H1 (cell line): ENCODE measurements around the gene CD81. TPM values are rescaled to one million over a fixed set of nuclear protein-coding genes. Genes with fewer than 3 reads are reported as not detected.

ENCODE experiments used
- CTCF ChIA-PET: fragments of 300-600 bp; sonication (Branson Sonifier 250); formaldehyde crosslinking; loops from one replicate; lab custom pipeline; 2021; ENCODE audit not compliant: partially characterized antibody; lab: Charles Lee
- POLR2A ChIA-PET: fragments of 300-600 bp; sonication (Branson Sonifier 250); formaldehyde crosslinking; loops from one replicate; lab custom pipeline; 2021; ENCODE audit warnings: inconsistent platforms; ENCODE audit not compliant: partially characterized antibody; lab: Charles Lee
- DNase-seq, 2 experiments: peaks; one replicate each; pipeline versions ENCODE4 v3.0.0 to v3.0.0-alpha.2; 2010 to 2022; ENCODE audit warnings: low spot score in 2 of 2, low read depth in 1 of 2, mixed read lengths in 1 of 2
- FAIRE-seq: peaks from 2 replicates; lab custom pipeline; 2011; peaks lifted over from hg19 to GRCh38; lab: Jason Lieb, UNC
- H2AFZ ChIP-seq: 2 replicates; pipeline ENCODE4 v1.8.1; 2012; ENCODE audit warnings: low read length, inconsistent platforms
- H2AK5ac ChIP-seq: 2 replicates; pipeline ENCODE4 v1.6.1; 2013; ENCODE audit warnings: low read depth, low read length
- H2BK120ac ChIP-seq: replicated peaks from 2 replicates; pipeline ENCODE3; 2013; ENCODE audit warnings: low read depth, low read length, inconsistent platforms
- H2BK12ac ChIP-seq: 2 replicates; pipeline ENCODE4 v1.6.1; 2013; ENCODE audit warnings: low read depth, low read length
- H2BK15ac ChIP-seq: 2 replicates; pipeline ENCODE4 v1.6.1; 2013; ENCODE audit warnings: low read length
- H2BK20ac ChIP-seq: 2 replicates; pipeline ENCODE4 v1.6.1; 2013; ENCODE audit warnings: low read length
- H2BK5ac ChIP-seq: 2 replicates; pipeline ENCODE4 v1.6.1; 2013; ENCODE audit warnings: low read depth, low read length
- H3K14ac ChIP-seq: 2 replicates; pipeline ENCODE4 v1.6.1; 2013; ENCODE audit warnings: inconsistent platforms; ENCODE audit not compliant: insufficient read length
- H3K18ac ChIP-seq: 2 replicates; pipeline ENCODE4 v1.6.1; 2013; ENCODE audit warnings: low read length; ENCODE audit errors: extremely low read depth
- H3K23ac ChIP-seq: 2 replicates; pipeline ENCODE4 v1.6.1; 2013; ENCODE audit warnings: inconsistent platforms; ENCODE audit not compliant: insufficient read length
- H3K23me2 ChIP-seq: 2 replicates; pipeline ENCODE4 v1.6.1; 2013; ENCODE audit warnings: low read depth, low read length
- H3K27ac ChIP-seq: 2 replicates; pipeline ENCODE4 v1.6.1; 2011; ENCODE audit warnings: low read depth, low read length, inconsistent platforms
- H3K27me3 ChIP-seq, 4 experiments: replicated peaks in 1 of 4; 1 replicate in 1 of 4; 2 replicates in 3 of 4; pipeline versions ENCODE4 v1.6.1 to v1.8.1; 2011 to 2013; ENCODE audit warnings: low read length in 3 of 4, mild to moderate bottlenecking in 3 of 4, inconsistent platforms in 2 of 4, mixed read lengths in 2 of 4, moderate library complexity in 1 of 4; ENCODE audit not compliant: control insufficient read depth in 3 of 4, insufficient read depth in 3 of 4; ENCODE audit errors: extremely low read depth in 1 of 4
- H3K36me3 ChIP-seq, 4 experiments: 2 replicates each; pipeline versions ENCODE4 v1.6.1 to v1.8.1; 2011 to 2013; ENCODE audit warnings: mild to moderate bottlenecking in 4 of 4, low read length in 3 of 4, moderate library complexity in 2 of 4, control low read depth in 1 of 4, inconsistent platforms in 1 of 4; ENCODE audit not compliant: insufficient read depth in 4 of 4, control insufficient read depth in 2 of 4
- H3K4ac ChIP-seq: replicated peaks from 2 replicates; pipeline ENCODE3; 2013; ENCODE audit warnings: low read length, low read depth, mixed read lengths, inconsistent platforms; ENCODE audit not compliant: insufficient read length
- H3K4me1 ChIP-seq, 4 experiments: replicated peaks in 1 of 4; 1 replicate in 1 of 4; 2 replicates in 3 of 4; pipeline versions ENCODE4 v1.6.1 to v1.8.1; 2011 to 2013; ENCODE audit warnings: low read length in 3 of 4, inconsistent platforms in 2 of 4, mixed read lengths in 1 of 4; ENCODE audit not compliant: insufficient read depth in 4 of 4, control insufficient read depth in 3 of 4
- H3K4me2 ChIP-seq, 2 experiments: 2 replicates each; pipeline versions ENCODE4 v1.6.1 to v1.8.1; 2011 to 2013; ENCODE audit warnings: low read depth in 2 of 2, low read length in 2 of 2, control low read depth in 1 of 2, inconsistent platforms in 1 of 2, mild to moderate bottlenecking in 1 of 2; ENCODE audit not compliant: insufficient read depth in 1 of 2
- H3K4me3 ChIP-seq, 4 experiments: fragments of 200-600, 300-600 bp in 1 of 4; sonication (generic), shearing (Covaris generic), sonication (Bioruptor Twin) in 1 of 4; 2 replicates each; pipeline versions ENCODE4 v1.5.1 to v1.8.1; 2011 to 2016; ENCODE audit warnings: low read length in 4 of 4, low read depth in 3 of 4, control low read depth in 2 of 4, inconsistent platforms in 2 of 4, mild to moderate bottlenecking in 2 of 4, mixed read lengths in 1 of 4, moderate library complexity in 1 of 4; ENCODE audit not compliant: insufficient read depth in 2 of 4; ENCODE audit errors: extremely low read depth in 1 of 4
- H3K56ac ChIP-seq: replicated peaks from 2 replicates; pipeline ENCODE3; 2013; ENCODE audit warnings: low read depth, mild to moderate bottlenecking, mixed read lengths, low read length, inconsistent platforms; ENCODE audit not compliant: insufficient read length
- H3K79me1 ChIP-seq: 2 replicates; pipeline ENCODE4 v1.6.1; 2013; ENCODE audit warnings: low read depth, low read length, control low read depth
- H3K79me2 ChIP-seq, 2 experiments: 2 replicates each; pipeline versions ENCODE4 v1.6.1 to v1.8.1; 2012 to 2013; ENCODE audit warnings: low read length in 2 of 2, mild to moderate bottlenecking in 2 of 2, inconsistent platforms in 1 of 2; ENCODE audit not compliant: insufficient read depth in 2 of 2, control insufficient read depth in 1 of 2
- H3K9ac ChIP-seq, 4 experiments: replicated peaks in 1 of 4; 1 replicate in 1 of 4; 2 replicates in 3 of 4; pipeline versions ENCODE4 v1.6.1 to v1.8.1; 2011 to 2013; ENCODE audit warnings: low read depth in 3 of 4, low read length in 3 of 4, control low read depth in 2 of 4, mild to moderate bottlenecking in 2 of 4, moderate library complexity in 2 of 4, inconsistent platforms in 1 of 4; ENCODE audit errors: extremely low read depth in 1 of 4
- H3K9me3 ChIP-seq, 2 experiments: 2 replicates each; pipeline versions ENCODE4 v1.6.1 to v1.8.1; 2012 to 2013; ENCODE audit warnings: mild to moderate bottlenecking in 2 of 2, moderate library complexity in 2 of 2, control low read depth in 1 of 2, inconsistent platforms in 1 of 2, low read depth in 1 of 2, low read length in 1 of 2, mixed read lengths in 1 of 2; ENCODE audit not compliant: insufficient read depth in 2 of 2
- H4K20me1 ChIP-seq, 2 experiments: replicated peaks in 1 of 2; 2 replicates each; pipeline versions ENCODE3 to v1.8.1; 2011 to 2013; ENCODE audit warnings: inconsistent platforms in 2 of 2, low read length in 2 of 2, mild to moderate bottlenecking in 1 of 2; ENCODE audit not compliant: insufficient read depth in 2 of 2, control insufficient read depth in 1 of 2
- H4K5ac ChIP-seq: 2 replicates; pipeline ENCODE4 v1.6.1; 2013; ENCODE audit warnings: low read length, low read depth, mixed read lengths, inconsistent platforms; ENCODE audit not compliant: insufficient read length
- H4K8ac ChIP-seq: 2 replicates; pipeline ENCODE4 v1.8.0; 2013; ENCODE audit warnings: mild to moderate bottlenecking, moderate library complexity, low read length, inconsistent platforms; ENCODE audit not compliant: insufficient read depth; ENCODE audit errors: extremely low read depth
- H4K91ac ChIP-seq: replicated peaks from 2 replicates; pipeline ENCODE3; 2013; ENCODE audit warnings: low read length, mixed read lengths, inconsistent platforms; ENCODE audit not compliant: insufficient read length
- BACH1 ChIP-seq: IDR thresholded peaks from 2 replicates; pipeline ENCODE4 v1.6.1; 2012; ENCODE audit warnings: low read length, improper control_type of control experiment
- BRCA1 ChIP-seq: IDR thresholded peaks from 2 replicates; pipeline ENCODE4 v1.6.1; 2012; ENCODE audit warnings: low read depth, low read length, improper control_type of control experiment
- CHD1 ChIP-seq: IDR thresholded peaks from 2 replicates; pipeline ENCODE4 v1.6.1; 2012; ENCODE audit warnings: low read depth, low read length, improper control_type of control experiment
- CHD2 ChIP-seq: IDR thresholded peaks from 2 replicates; pipeline ENCODE4 v1.6.1; 2012; ENCODE audit warnings: low read length, improper control_type of control experiment
- CREB1 ChIP-seq: IDR thresholded peaks from 2 replicates; pipeline ENCODE4 v1.6.1; 2012; ENCODE audit warnings: inconsistent platforms
- HDAC6 ChIP-seq: IDR thresholded peaks from one replicate; pipeline ENCODE4 v1.7.1; 2012; ENCODE audit warnings: low read depth, mild to moderate bottlenecking, inconsistent platforms, low read length, moderate library complexity
- RNF2 ChIP-seq: fragments of 200-900, 300-1000 bp; sonication (generic); IDR thresholded peaks from 2 replicates; pipeline ENCODE4 v1.7.1; 2016; ENCODE audit warnings: borderline replicate concordance, low read depth, mild to moderate bottlenecking, antibody characterized with exemption, low read length; ENCODE audit not compliant: poor library complexity, severe bottlenecking; ENCODE audit errors: missing control alignments
- SP2 ChIP-seq: IDR thresholded peaks from 2 replicates; pipeline ENCODE4 v1.6.1; 2012; ENCODE audit warnings: mild to moderate bottlenecking, low read length, inconsistent platforms
- SP4 ChIP-seq: IDR thresholded peaks from 2 replicates; pipeline ENCODE4 v1.6.1; 2012; ENCODE audit warnings: low read length, inconsistent platforms
- SRF ChIP-seq: IDR thresholded peaks from 2 replicates; pipeline ENCODE4 v1.6.1; 2011; ENCODE audit warnings: mild to moderate bottlenecking, low read depth, low read length, moderate library complexity
- SUZ12 ChIP-seq: fragments of 200-600 bp; sonication (generic); IDR thresholded peaks from 2 replicates; pipeline ENCODE4 v1.6.1; 2012; ENCODE audit warnings: mild to moderate bottlenecking, inconsistent platforms, low read length, moderate library complexity, mixed read lengths
- TAF1 ChIP-seq: IDR thresholded peaks from 2 replicates; pipeline ENCODE4 v1.6.1; 2011; ENCODE audit warnings: mild to moderate bottlenecking, low read depth, low read length
- WGBS, 2 experiments: shearing (Covaris generic) in 1 of 2; methylation state at CpG; one replicate each; pipeline versions ENCODE4 v1.1.6 to v1.1.7; 2013 to 2015; ENCODE audit warnings: low lambda C conversion rate in 2 of 2, mixed read lengths in 2 of 2, inconsistent platforms in 1 of 2, low coverage in 1 of 2, missing lambda C conversion rate in 1 of 2; ENCODE audit not compliant: insufficient replicate concordance in 2 of 2, insufficient coverage in 1 of 2, insufficient read length in 1 of 2; ENCODE audit errors: extremely low coverage in 1 of 2, missing lambda C conversion rate in 1 of 2; 5-methylcytosine and 5-hydroxymethylcytosine counted together
- polyA plus RNA-seq, 7 experiments: library from polyadenylated mRNA; depleted of rRNA in 3 of 7; stranded (reverse) in 5 of 7; unstranded in 2 of 7; fragments of >200 nt in 5 of 7; fragments of 200-250 nt in 2 of 7; gene quantifications; 1 replicate in 5 of 7; 2 replicates in 1 of 7; 4 replicates in 1 of 7; pipeline versions ENCODE4 v1.2.1 to v1.2.3, GENCODE V29; 2011 to 2013; ENCODE audit warnings: missing spikeins in 2 of 7, mixed read lengths in 2 of 7
- total RNA-seq: library from RNA; stranded (reverse); fragmentation: NEBNext Ultra II Directional; extraction: Animal tissue kit (Norgen Biotek cat#: 25700); gene quantifications from 2 replicates; pipeline ENCODE4 v1.2.1, GENCODE V29; 2021
- TF ChIP-seq, protein P1 (sequence below): IDR thresholded peaks from 2 replicates; pipeline ENCODE4 v1.6.1; 2012; ENCODE audit warnings: low read length, inconsistent platforms
- TF ChIP-seq, protein P2 (sequence below): IDR thresholded peaks from 2 replicates; pipeline ENCODE4 v1.6.1; 2012; ENCODE audit warnings: inconsistent platforms

Gene CD81
- total and polyA plus RNA-seq, 2 of the 8 experiments (the other 6 are each of a cell fraction or from before 2014, with no cell fraction given): 238 to 309 TPM

DNA sequence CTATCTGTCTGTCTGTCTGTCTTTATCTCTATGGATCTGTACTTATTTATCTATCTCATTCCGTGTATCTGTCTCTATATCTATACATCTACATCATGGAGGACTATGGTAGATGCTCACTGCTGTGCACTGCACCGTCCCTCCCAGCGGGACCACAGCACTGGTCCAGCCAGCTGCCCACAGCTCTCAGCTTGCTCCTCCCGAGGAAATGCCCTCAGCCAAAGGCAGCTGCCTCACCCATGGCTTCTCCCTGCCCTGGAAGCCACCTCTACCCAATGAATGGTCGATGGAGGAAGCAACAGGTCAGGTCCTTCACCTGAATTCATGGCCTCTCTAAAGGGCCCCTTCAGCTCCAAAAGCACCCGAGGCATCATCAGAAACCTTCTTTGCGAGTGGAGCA lies 14.7 kb upstream of the CD81 start:
- H3K4ac ChIP-seq: no peak overlapping the region
- no peak overlapping the region for H3K23ac ChIP-seq
- H2BK5ac ChIP-seq: no peak overlapping the region
- H3K56ac ChIP-seq: no peak overlapping the region
- no peak overlapping the region for H4K5ac ChIP-seq
- no peak overlapping the region for H4K8ac ChIP-seq
- H3K18ac ChIP-seq: no peak overlapping the region
- H2AK5ac ChIP-seq: no peak overlapping the region
- no peak overlapping the region for H3K27ac ChIP-seq
- H3K4me1 ChIP-seq: no peaks in the 10 kb centered on the region
- H4K20me1 ChIP-seq: no peaks in the 10 kb centered on the region
- H3K9me3 ChIP-seq: peaks cover 0 to 4% of the 10 kb centered on the region in 2 experiments; a peak in 1 of 4 replicates
- H3K27me3 ChIP-seq: no peaks in the 10 kb centered on the region
- H3K79me1 ChIP-seq: no peaks in the 10 kb centered on the region
- FAIRE-seq (no peak), DNase-seq (no peak)
- no peaks in the 10 kb centered on the region for H3K79me2 ChIP-seq
- 86% methylated on average over 7 of the region's 7 CpGs; no CpG with 5 or more reads in 1 of the 2 experiments for WGBS, 2 experiments
- ChIA-PET POLR2A (interaction anchor here (0.8 to 2.8 kb wide), 3 partner anchors 14 to 22 kb away, joined by 3 to 8 read pairs (median 8); no protein-coding TSS in a partner anchor), CTCF (interaction anchor here (1.0 to 2.0 kb wide), 5 partner anchors 12 to 168 kb away, joined by 3 to 7 read pairs (median 5); no protein-coding TSS in a partner anchor)
- no peak overlapping the region for H2BK12ac ChIP-seq
- no peaks in the 10 kb centered on the region for H3K36me3 ChIP-seq
- no peak overlapping the region for H2BK120ac ChIP-seq
- no peak overlapping the region for H4K91ac ChIP-seq
- no peak overlapping the region for H2AFZ ChIP-seq
- no peak overlapping the region for H3K4me2 ChIP-seq
- H2BK15ac ChIP-seq: no peak overlapping the region
- no peaks in the 10 kb centered on the region for H3K23me2 ChIP-seq
- H3K9ac ChIP-seq: no peak overlapping the region
- no peak overlapping the region for H2BK20ac ChIP-seq
- H3K14ac ChIP-seq: no peak overlapping the region
- H3K4me3 ChIP-seq: no peak overlapping the region
- TF ChIP-seq CHD1: no peak
- no peak for TF ChIP-seq TAF1
- TF ChIP-seq SP4: no peak
- TF ChIP-seq SRF: no peak
- no peak for TF ChIP-seq BRCA1
- no peak for TF ChIP-seq RNF2
- TF ChIP-seq, protein P1, sequence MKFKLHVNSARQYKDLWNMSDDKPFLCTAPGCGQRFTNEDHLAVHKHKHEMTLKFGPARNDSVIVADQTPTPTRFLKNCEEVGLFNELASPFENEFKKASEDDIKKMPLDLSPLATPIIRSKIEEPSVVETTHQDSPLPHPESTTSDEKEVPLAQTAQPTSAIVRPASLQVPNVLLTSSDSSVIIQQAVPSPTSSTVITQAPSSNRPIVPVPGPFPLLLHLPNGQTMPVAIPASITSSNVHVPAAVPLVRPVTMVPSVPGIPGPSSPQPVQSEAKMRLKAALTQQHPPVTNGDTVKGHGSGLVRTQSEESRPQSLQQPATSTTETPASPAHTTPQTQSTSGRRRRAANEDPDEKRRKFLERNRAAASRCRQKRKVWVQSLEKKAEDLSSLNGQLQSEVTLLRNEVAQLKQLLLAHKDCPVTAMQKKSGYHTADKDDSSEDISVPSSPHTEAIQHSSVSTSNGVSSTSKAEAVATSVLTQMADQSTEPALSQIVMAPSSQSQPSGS: no peak
- no peak for TF ChIP-seq HDAC6
- TF ChIP-seq, protein P2, sequence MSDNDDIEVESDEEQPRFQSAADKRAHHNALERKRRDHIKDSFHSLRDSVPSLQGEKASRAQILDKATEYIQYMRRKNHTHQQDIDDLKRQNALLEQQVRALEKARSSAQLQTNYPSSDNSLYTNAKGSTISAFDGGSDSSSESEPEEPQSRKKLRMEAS: no peak
- no peak for TF ChIP-seq CHD2
- no peak for TF ChIP-seq SUZ12
- TF ChIP-seq SP2: no peak
- TF ChIP-seq CREB1: no peak
- no peak for TF ChIP-seq BACH1
